ENCODE measurements around the gene CP. TPM values are rescaled to one million over a fixed set of nuclear protein-coding genes. Genes with fewer than 3 reads are reported as not detected.

CP gene
- total RNA-seq, 1 experiment from 2014 or later: 6.8 TPM

- CTCF ChIA-PET: no interaction called here
- Histone ChIP-seq H3K36me3 (ENCODE audit: control insufficient read depth, insufficient read depth, low read length) (no peaks in the 10 kb centered on the region), H3K4me3 (ENCODE audit: low read depth, low read length) (no peak overlapping the region), H3K9me3 (no peaks in the 10 kb centered on the region), H3K4me1 (peaks cover 23% of the 10 kb centered on the region), H3K27me3 (replicated peaks; ENCODE audit: control insufficient read depth, insufficient read depth, low read length) (no peaks in the 10 kb centered on the region)
- Mint-ChIP-seq H3K36me3 (ENCODE audit: insufficient read depth, unreplicated experiment) (no peaks in the 10 kb centered on the region), H3K27me3 (ENCODE audit: insufficient read depth, unreplicated experiment) (no peaks in the 10 kb centered on the region), H3K27ac (ENCODE audit: unreplicated experiment) (peak overlapping the region; percentile 31), H3K4me3 (ENCODE audit: unreplicated experiment) (peak overlapping the region; percentile 10), H3K9me3 (ENCODE audit: unreplicated experiment) (peaks cover 9% of the 10 kb centered on the region), H3K4me1 (ENCODE audit: low read depth, unreplicated experiment) (peaks cover 11% of the 10 kb centered on the region)
- DNase-seq: no peak
- BruUV-seq (replicated peaks): no TSS peak
- intact Hi-C loops (cut with micrococcal nuclease; ENCODE audit: unreplicated experiment): loop anchor here (1.0 kb wide), 1 partner anchor 9 kb away; no protein-coding TSS in a partner anchor
- TF ChIP-seq CTCF (IDR thresholded peaks at IDR 0.05; ENCODE audit: insufficient read depth in 1 of 2, low read depth in 1 of 2, low read length in 1 of 2, severe bottlenecking in 1 of 2, unreplicated experiment in 1 of 2): no peak
- POLR2A ChIA-PET: no interaction called here
Observed at GRCh38 chr3:149235599-149236424, 14.2 kb upstream of the CP start.

DNA sequence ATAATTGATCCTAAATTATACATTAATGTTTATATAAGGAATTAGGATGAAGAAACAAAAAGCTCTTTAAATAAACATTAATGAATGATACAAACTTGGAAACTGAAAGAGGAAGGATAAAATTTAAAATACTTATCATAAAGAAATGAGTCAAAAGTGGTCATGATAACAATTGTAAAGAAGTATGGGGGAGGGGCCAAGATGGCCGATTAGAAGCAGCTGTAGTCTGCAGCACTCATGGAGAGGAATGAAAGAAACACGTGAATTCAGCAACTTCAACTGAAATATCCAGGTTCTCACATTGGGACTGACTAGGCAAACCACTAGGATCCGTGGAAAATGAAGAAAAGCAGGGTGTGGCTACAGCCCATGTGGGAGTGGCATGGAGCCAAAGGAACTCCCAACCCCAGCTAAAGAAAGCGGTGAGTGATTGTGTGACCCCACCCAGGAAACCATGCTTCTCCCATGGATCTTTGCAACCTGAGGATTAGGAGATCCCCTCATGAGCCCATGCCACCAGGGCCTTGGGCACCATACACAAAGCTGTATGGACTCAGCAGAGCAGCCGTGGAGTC lies 13.1 kb upstream of the CP start:
- Mint-ChIP-seq H3K4me3 (ENCODE audit: unreplicated experiment) (no peak overlapping the region), H3K27ac (ENCODE audit: unreplicated experiment) (no peak overlapping the region), H3K27me3 (ENCODE audit: insufficient read depth, unreplicated experiment) (no peaks in the 10 kb centered on the region), H3K36me3 (ENCODE audit: insufficient read depth, unreplicated experiment) (no peaks in the 10 kb centered on the region), H3K4me1 (ENCODE audit: low read depth, unreplicated experiment) (peaks cover 11% of the 10 kb centered on the region), H3K9me3 (ENCODE audit: unreplicated experiment) (peaks cover 9% of the 10 kb centered on the region)
- H3K4me3 ChIP-seq (ENCODE audit: low read depth, low read length): no peak overlapping the region
- BruUV-seq (replicated peaks): no TSS peak
- ChIA-PET CTCF (no interaction called here), POLR2A (no interaction called here)
- no peaks in the 10 kb centered on the region for H3K36me3 ChIP-seq (ENCODE audit: control insufficient read depth, insufficient read depth, low read length)
- no peaks in the 10 kb centered on the region for H3K9me3 ChIP-seq
- no peak for TF ChIP-seq CTCF (IDR thresholded peaks at IDR 0.05; ENCODE audit: insufficient read depth in 1 of 2, low read depth in 1 of 2, low read length in 1 of 2, severe bottlenecking in 1 of 2, unreplicated experiment in 1 of 2)
- intact Hi-C loops (cut with micrococcal nuclease; ENCODE audit: unreplicated experiment): no loop called here
- H3K27me3 ChIP-seq (replicated peaks; ENCODE audit: control insufficient read depth, insufficient read depth, low read length): no peaks in the 10 kb centered on the region
- DNase-seq: no peak
- H3K4me1 ChIP-seq: peaks cover 23% of the 10 kb centered on the region

DNA sequence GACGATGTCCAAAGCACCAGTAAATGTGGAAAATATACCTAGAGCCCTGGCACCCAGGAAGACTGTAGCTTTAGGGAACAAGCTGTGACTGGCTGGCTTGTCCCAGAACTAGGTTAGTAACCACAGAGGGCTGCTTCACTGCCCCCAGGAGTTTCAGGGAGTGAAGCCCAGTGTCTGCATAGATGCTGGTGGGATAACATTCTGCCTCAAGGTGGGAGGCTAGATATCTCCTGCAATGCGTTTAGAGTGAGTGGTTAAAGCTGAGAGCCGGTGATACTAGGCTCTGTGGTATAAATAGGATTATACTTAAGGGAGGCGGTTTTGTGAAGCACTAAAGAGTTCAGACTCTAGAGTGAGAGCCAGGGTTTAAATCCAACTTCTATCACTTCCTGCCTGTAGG lies 11.7 kb upstream of the CP start:
- H3K27me3 Mint-ChIP-seq (ENCODE audit: insufficient read depth, unreplicated experiment): no peaks in the 10 kb centered on the region
- H3K4me1 Mint-ChIP-seq (ENCODE audit: low read depth, unreplicated experiment): peaks cover 11% of the 10 kb centered on the region
- Histone ChIP-seq H3K27me3 (replicated peaks; ENCODE audit: control insufficient read depth, insufficient read depth, low read length) (no peaks in the 10 kb centered on the region), H3K4me3 (ENCODE audit: low read depth, low read length) (no peak overlapping the region), H3K9me3 (no peaks in the 10 kb centered on the region), H3K4me1 (peaks cover 23% of the 10 kb centered on the region), H3K36me3 (ENCODE audit: control insufficient read depth, insufficient read depth, low read length) (no peaks in the 10 kb centered on the region)
- no peak for TF ChIP-seq CTCF (IDR thresholded peaks at IDR 0.05; ENCODE audit: insufficient read depth in 1 of 2, low read depth in 1 of 2, low read length in 1 of 2, severe bottlenecking in 1 of 2, unreplicated experiment in 1 of 2)
- no TSS peak for BruUV-seq (replicated peaks)
- ChIA-PET CTCF (no interaction called here), POLR2A (no interaction called here)
- H3K36me3 Mint-ChIP-seq (ENCODE audit: insufficient read depth, unreplicated experiment): no peaks in the 10 kb centered on the region
- peaks cover 9% of the 10 kb centered on the region for H3K9me3 Mint-ChIP-seq (ENCODE audit: unreplicated experiment)
- intact Hi-C loops (cut with micrococcal nuclease; ENCODE audit: unreplicated experiment): no loop called here
- H3K4me3 Mint-ChIP-seq (ENCODE audit: unreplicated experiment): no peak overlapping the region
- DNase-seq: no peak
- no peak overlapping the region for H3K27ac Mint-ChIP-seq (ENCODE audit: unreplicated experiment)
